Esophagus squamous epithelium (tissue), 5 donors: ENCODE measurements around the gene METTL24. TPM values are rescaled to one million over a fixed set of nuclear protein-coding genes. Genes with fewer than 3 reads are reported as not detected.

Experiments used
- DNase-seq: peaks from one replicate; lab custom pipeline; 2025; lab: John Stamatoyannopoulos, UW
- H3K27ac ChIP-seq, 4 donors: fragments of 200-600 bp; sonication (generic); one replicate each; pipeline ENCODE4 v1.5.1; 2016 to 2019; ENCODE audit warnings: mild to moderate bottlenecking in 1 of 4
- H3K27me3 ChIP-seq, 4 donors: fragments of 200-600 bp; sonication (generic); 1 replicate in 3 of 4; 2 replicates in 1 of 4; pipeline versions ENCODE4 v1.5.1 to v1.6.0; 2017 to 2021; ENCODE audit warnings: antibody characterized with exemption in 1 of 4
- H3K36me3 ChIP-seq, 3 donors: fragments of 200-600 bp; sonication (generic); one replicate each; pipeline ENCODE4 v1.5.1; 2016 to 2019
- H3K4me1 ChIP-seq, 3 donors: fragments of 200-600 bp; sonication (generic); one replicate each; pipeline ENCODE4 v1.5.1; 2017 to 2019
- H3K4me3 ChIP-seq, 4 donors: fragments of 200-600 bp; sonication (generic); 1 replicate in 3 of 4; 2 replicates in 1 of 4; pipeline ENCODE4 v1.5.1; 2016 to 2019; ENCODE audit warnings: mild to moderate bottlenecking in 2 of 4, moderate library complexity in 1 of 4
- H3K9me3 ChIP-seq, 3 donors: fragments of 200-600 bp; sonication (generic); one replicate each; pipeline ENCODE4 v1.5.1; 2016 to 2019
- CTCF ChIP-seq, 6 experiments: fragments of 450-650 bp in 4 of 6; fragments of 200-600 bp in 2 of 6; sonication (generic) in 2 of 6; IDR thresholded peaks; one replicate each; pipeline ENCODE4 v1.5.1; 2016 to 2019; ENCODE audit warnings: antibody characterized with exemption in 6 of 6, mild to moderate bottlenecking in 4 of 6, moderate library complexity in 4 of 6
- POLR2A ChIP-seq, 4 donors: fragments of 450-650 bp; IDR thresholded peaks; one replicate each; pipeline ENCODE4 v1.6.1; 2017; ENCODE audit warnings: antibody characterized with exemption in 4 of 4, mild to moderate bottlenecking in 4 of 4, moderate library complexity in 3 of 4
- WGBS, 2 donors: methylation state at CpG; one replicate each; pipeline ENCODE4 v1.1.5; 2018; 5-methylcytosine and 5-hydroxymethylcytosine counted together
- intact Hi-C: fragments of 100-400 bp; cut with DNase I; formaldehyde crosslinking; loops from one replicate; pipeline ENCODE4 v1.15.0; 2022
- total RNA-seq, 4 donors: library from RNA; depleted of rRNA; stranded (reverse); fragments of >200 nt; gene quantifications; one replicate each; pipeline ENCODE4 v1.1.0, GENCODE V29; 2016
- donor health status: DM: yes; HTN: yes; CAD: no.

METTL24 gene
- total RNA-seq, 4 donors from 2014 or later = 0.57 to 4.0 (median 0.83) TPM; not detected in 1

- TF ChIP-seq POLR2A (IDR thresholded peaks at IDR 0.05) = no peak
- TF ChIP-seq CTCF (IDR thresholded peaks at IDR 0.05) = no peak
- intact Hi-C loops = no loop called here
- WGBS, 2 donors = 78 to 83% methylated on average over 2 of the region's 2 CpGs
Measured at GRCh38 chr6:110319843-110320242, 38.3 kb downstream of the METTL24 start.

DNA sequence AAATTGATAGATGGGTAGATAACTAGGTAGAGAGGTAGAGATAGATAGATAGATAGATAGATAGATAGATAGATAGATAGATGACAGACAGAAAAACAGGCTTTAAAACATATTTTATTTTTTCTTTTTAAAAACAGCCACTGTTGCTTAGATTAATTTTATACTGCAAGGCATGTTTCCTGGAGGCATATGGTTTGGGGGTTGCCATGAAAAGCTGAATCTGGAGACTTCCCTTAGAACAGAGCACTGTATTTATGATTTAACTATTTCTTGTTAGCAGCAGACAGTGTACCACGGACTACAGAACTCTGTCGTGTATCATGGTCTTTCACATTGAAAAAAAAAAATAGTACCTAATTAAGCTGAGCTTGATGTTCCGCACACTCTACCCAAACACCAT lies 38.8 kb downstream of the METTL24 start:
- H3K9me3 ChIP-seq = no peaks in the 10 kb centered on the region
- H3K4me3 ChIP-seq = no peak overlapping the region
- no peaks in the 10 kb centered on the region for H3K27me3 ChIP-seq
- intact Hi-C loops = no loop called here
- H3K36me3 ChIP-seq = no peaks in the 10 kb centered on the region
- no peak overlapping the region for H3K27ac ChIP-seq
- no peak for DNase-seq
- no peak for TF ChIP-seq POLR2A (IDR thresholded peaks at IDR 0.05)
- TF ChIP-seq CTCF (IDR thresholded peaks at IDR 0.05) = no peak
- 64 to 94% methylated on average over 3 of the region's 3 CpGs for WGBS, 2 donors
- H3K4me1 ChIP-seq = peaks cover 0 to 5% (median under 1%) of the 10 kb centered on the region in 3 donors

More at GRCh38 chr6:110319843-110320242, 38.3 kb downstream of the METTL24 start:
- no peak overlapping the region for H3K27ac ChIP-seq
- H3K4me3 ChIP-seq = no peak overlapping the region
- H3K27me3 ChIP-seq = no peaks in the 10 kb centered on the region
- no peaks in the 10 kb centered on the region for H3K9me3 ChIP-seq
- peaks cover 0 to 10% (median 5%) of the 10 kb centered on the region in 3 donors for H3K4me1 ChIP-seq
- no peaks in the 10 kb centered on the region for H3K36me3 ChIP-seq
- DNase-seq = no peak

DNA sequence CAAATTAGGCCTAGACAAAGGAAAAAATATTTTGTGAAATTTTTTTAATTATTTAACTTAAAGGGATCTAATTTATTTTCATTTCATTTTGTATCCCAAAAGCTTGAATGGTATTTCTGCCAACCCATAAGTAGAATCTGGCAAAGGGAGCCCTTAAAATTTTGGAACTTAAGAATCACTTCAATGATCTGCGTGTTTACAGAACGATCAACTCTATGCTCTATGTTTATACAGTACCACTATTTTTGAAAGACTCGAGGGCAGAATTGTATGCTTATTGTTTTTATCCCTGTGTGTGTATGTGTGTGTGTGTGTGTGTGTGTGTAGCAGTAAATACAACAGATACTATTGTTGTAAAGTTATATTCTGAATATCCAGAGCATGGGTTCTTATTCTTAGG lies 39.2 kb downstream of the METTL24 start:
- Histone ChIP-seq H3K9me3 (no peaks in the 10 kb centered on the region), H3K4me3 (no peak overlapping the region), H3K27me3 (no peaks in the 10 kb centered on the region), H3K4me1 (peaks cover 0 to 1% (median 0%) of the 10 kb centered on the region in 3 donors), H3K36me3 (no peaks in the 10 kb centered on the region), H3K27ac (no peak overlapping the region)
- intact Hi-C loops = no loop called here
- TF ChIP-seq POLR2A (IDR thresholded peaks at IDR 0.05) (no peak), CTCF (IDR thresholded peaks at IDR 0.05) (no peak)
- 52 to 56% methylated on average over 3 of the region's 3 CpGs for WGBS, 2 donors
- DNase-seq = no peak

DNA sequence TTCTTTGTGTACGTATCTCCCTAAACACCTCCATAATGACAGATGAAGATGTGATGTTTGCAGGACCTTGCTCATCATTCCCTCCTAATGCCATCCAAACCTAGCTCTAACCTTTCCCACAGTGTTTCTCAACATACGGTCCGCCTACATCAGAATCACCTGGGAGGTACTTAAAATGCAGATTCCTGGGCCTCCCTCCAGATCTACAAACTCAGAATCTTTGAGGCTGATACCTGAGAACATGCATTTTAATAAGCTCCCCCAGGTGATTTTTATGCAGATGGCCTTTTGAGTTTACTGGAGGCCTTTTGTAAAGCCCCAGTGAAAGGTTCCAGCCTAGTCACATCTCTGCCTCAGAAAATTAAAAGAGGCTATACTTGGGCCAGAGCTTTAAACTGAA lies 40.5 kb downstream of the METTL24 start:
- WGBS, 2 donors = 91 to 100% methylated on average over 3 of the region's 3 CpGs
- Histone ChIP-seq H3K27me3 (no peaks in the 10 kb centered on the region), H3K4me3 (no peak overlapping the region), H3K9me3 (no peaks in the 10 kb centered on the region), H3K4me1 (no peaks in the 10 kb centered on the region), H3K36me3 (no peaks in the 10 kb centered on the region), H3K27ac (no peak overlapping the region)
- no peak for DNase-seq
- no peak for TF ChIP-seq POLR2A (IDR thresholded peaks at IDR 0.05)
- TF ChIP-seq CTCF (IDR thresholded peaks at IDR 0.05) = no peak
- intact Hi-C loops = no loop called here

GRCh38 chr6:110317189-110317588 lies 41.0 kb downstream of the METTL24 start:
- Histone ChIP-seq H3K4me3 (no peak overlapping the region), H3K4me1 (no peaks in the 10 kb centered on the region), H3K9me3 (no peaks in the 10 kb centered on the region), H3K27ac (no peak overlapping the region), H3K27me3 (no peaks in the 10 kb centered on the region), H3K36me3 (no peaks in the 10 kb centered on the region)
- intact Hi-C loops = no loop called here
- no peak for DNase-seq
- 96 to 100% methylated on average over 1 of the region's 1 CpG for WGBS, 2 donors
- TF ChIP-seq POLR2A (IDR thresholded peaks at IDR 0.05) (no peak), CTCF (IDR thresholded peaks at IDR 0.05) (no peak)
